Activated naive CD4-positive, alpha-beta T cell treated with Interleukin-2 at 50 U/mL for 16 hours (primary cell): ENCODE results near the gene SNX8.

Source experiments
- DNase-seq: peaks from one replicate; pipeline ENCODE4 v3.0.0-alpha.2; 2020

SNX8 gene

GRCh38 chr7:2242541-2243429 lies 71.5 kb downstream of the SNX8 start:
- DNase-seq = peak; percentile 17

- DNase-seq = peak; percentile 75
Observed at GRCh38 chr7:2241580-2242540, 72.4 kb downstream of the SNX8 start, which contains the start of the genes MRM2 and NUDT1. MRM2 (minus strand) TSS chr7:2242205; CDS start chr7:2242169, 36 bp downstream. NUDT1 (plus strand) TSS chr7:2242226; CDS start chr7:2244575, 2,349 bp downstream.

DNA sequence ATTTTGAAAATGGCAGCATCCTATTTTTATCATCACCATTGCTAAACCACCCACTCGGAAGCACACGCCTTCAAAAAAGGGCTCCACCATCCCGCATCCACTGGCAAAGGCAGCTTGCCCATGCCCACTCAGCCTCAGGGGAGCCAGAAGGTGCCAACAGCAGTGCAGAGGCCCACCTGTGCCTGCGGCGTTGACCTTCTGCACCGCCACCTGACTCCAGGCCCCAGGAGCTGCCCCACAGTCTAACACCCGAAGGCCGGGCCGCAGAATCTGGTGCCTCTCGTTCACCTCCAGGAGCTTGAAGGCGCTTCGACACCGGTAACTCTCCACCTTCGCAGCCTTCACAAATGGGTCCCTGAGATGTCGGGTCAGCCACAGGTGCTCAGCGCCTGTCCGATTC lies 75.0 kb downstream of the SNX8 start:
- DNase-seq = no peak

DNA sequence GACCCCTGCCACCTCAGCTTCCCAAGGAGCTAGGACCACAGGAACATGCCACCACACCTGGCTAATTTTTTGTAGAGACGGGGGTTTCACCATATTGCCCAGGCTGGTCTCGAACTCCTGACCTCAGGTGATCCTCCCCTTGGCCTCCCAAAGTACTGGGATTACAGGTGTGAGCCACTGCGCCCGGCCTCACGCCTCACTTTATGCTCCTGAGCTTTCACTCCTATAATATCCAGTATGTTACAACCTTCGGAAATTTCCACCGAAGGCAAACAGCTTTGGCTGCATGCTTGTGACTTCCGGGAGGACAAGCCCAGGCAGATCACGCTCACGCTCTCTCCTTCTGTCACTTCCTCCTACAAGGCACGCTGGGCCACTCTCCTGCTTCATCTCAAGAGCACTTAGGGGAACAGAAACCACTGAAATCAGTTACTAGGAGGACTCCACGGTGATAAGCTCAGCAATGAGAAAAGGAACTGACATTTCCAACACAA lies 77.1 kb downstream of the SNX8 start:
- no peak for DNase-seq

DNA sequence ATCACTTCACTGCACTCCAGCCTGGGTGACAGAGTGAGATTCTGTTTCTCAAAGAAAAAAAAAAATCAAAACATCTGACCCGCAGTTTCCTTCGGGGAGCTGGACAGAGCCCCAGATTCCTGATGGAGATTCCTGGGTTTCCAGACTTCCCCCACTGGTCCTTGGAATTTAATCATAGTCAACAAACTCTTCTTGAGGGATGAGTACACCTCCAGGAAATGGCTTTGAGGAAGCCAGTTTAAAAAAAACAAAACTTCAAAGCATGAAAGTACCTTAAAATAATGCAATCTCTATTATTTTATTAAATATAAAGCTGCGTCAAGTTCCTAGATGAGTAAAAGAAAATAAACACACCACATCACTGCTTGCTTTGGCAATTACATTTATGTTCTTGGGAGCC lies 80.3 kb downstream of the SNX8 start:
- no peak for DNase-seq

- peak; percentile 88 for DNase-seq
Observed at GRCh38 chr7:2232766-2233520, 81.3 kb downstream of the SNX8 start, which contains the start of gene MAD1L1. MAD1L1 (minus strand) TSS chr7:2232945; CDS start chr7:2230133, 2,812 bp downstream.

- DNase-seq = peak; percentile 26
Observed at GRCh38 chr7:2231992-2232765, 82.1 kb downstream of the SNX8 start.

DNA sequence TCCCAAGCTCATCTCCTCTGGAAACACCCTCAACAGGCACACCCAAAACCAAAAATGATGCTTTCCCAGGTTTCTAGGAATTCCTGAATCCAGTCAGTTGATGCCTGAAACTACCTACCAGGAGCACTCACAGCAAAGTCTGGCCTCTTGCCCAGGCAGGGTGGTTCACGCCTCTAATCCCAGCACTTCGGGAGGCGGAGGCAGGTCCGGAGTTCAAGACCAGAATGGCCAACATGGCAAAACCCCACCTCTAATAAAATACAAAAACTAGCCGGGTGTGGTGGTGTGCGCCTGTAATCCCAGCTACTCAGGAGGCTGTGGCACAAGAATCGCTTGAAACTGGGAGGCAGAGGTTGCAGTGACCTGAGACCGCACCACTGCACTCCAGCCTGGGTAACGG lies 83.4 kb downstream of the SNX8 start:
- DNase-seq = no peak

DNA sequence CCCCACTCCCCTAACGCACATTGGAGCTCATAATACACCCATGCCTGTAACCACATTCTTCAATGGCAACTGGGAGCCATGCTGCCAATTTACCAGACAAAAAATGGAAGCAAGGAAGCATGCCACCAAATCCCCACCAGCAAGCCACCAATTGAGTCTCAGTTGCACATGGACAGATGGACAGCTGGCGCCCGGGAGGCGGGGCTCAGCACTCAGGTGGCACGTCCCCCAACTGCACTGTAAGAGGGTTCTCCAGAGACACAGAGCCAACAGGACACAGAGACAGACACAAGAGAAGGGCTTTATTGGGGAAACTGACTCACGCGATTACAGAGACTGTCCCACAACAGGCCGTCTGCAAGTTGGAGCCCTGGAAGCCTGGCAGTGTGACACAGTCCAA lies 84.0 kb downstream of the SNX8 start:
- DNase-seq = no peak

- DNase-seq = no peak
Observed at GRCh38 chr7:2229467-2229866, 84.8 kb downstream of the SNX8 start.

GRCh38 chr7:2228921-2229320 lies 85.3 kb downstream of the SNX8 start:
- no peak for DNase-seq

DNA sequence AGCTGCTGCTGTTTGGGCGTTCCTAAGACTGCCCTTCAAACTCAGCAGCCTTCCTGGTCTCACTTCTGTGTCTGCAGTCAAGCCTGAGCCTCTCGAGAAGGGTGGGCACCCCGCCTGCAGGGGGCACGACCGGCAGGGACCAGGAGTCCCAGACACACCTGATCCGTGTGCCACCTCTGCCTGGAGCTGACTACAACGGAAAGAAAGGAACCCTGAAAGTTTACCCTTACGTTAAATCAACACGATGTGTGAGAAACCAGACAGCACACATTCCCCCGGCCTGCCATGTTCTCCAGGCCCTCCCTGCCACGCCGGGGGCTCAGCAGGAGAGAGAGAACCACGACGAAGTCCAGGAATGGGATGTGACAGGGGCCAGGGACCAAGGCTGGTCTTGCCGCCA lies 86.5 kb downstream of the SNX8 start:
- DNase-seq = no peak

- no peak for DNase-seq
Observed at GRCh38 chr7:2225830-2226229, 88.4 kb downstream of the SNX8 start.

DNA sequence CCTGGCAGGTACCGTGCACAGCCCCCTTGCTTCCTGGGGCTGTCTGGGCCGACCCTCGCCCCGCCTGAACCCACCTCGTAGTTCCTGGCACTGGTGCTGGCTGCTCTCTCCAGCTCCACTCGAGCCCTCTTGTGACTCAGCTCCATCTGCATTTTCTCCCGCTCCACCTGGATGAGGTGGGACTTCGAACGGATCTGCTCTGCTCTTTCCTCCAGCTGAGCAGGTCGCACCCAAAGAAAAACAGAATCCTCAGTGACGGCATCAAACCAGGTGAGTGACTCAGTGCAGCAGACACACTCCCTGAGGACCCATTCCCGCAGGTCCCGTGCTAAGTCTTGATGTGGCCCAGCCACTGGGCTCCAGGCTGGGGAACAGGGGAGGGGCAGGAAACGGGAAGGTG lies 88.9 kb downstream of the SNX8 start:
- no peak for DNase-seq

DNA sequence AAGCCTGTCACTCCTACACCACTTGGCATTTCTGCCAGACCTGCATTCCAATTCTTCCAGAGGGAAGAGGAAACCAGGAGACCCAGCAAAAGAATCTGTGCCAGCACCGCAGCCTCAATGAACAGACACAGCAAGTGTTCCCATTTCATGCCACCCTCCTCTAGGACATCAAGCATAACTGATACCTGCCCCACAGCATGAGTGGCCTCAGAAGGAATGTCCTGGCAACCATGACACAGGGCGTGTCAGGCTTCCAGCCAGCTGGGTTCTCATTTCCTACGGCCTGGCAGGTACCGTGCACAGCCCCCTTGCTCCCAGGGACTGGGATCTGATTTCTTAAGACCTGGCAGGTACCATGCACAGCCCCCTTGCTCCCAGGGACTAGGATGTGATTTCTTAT lies 89.3 kb downstream of the SNX8 start:
- DNase-seq = no peak

GRCh38 chr7:2224491-2224928 lies 89.7 kb downstream of the SNX8 start:
- no peak for DNase-seq

GRCh38 chr7:2223321-2223720 lies 90.9 kb downstream of the SNX8 start:
- DNase-seq = no peak

DNA sequence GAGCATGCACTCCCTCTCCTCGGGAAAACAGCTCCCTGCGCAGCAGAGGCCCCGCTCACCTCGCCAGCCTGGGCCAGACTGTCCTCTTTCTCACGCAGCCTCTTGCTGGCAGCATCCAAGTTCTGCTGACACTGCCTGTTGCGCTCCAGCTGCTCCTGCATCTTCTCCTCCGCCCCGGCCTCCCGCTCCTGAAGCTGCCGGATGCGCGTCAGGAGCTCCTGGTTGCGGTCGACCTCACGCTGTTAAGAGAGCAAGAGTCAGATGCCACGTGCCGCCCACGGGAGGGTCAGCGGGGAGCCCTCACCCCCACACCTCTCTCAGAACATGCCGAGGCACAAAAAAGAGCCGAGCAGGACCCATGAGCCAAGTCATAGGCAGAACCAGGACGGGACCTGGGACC lies 91.7 kb downstream of the SNX8 start:
- DNase-seq = no peak

- DNase-seq = no peak
Observed at GRCh38 chr7:2220954-2221353, 93.3 kb downstream of the SNX8 start.

DNA sequence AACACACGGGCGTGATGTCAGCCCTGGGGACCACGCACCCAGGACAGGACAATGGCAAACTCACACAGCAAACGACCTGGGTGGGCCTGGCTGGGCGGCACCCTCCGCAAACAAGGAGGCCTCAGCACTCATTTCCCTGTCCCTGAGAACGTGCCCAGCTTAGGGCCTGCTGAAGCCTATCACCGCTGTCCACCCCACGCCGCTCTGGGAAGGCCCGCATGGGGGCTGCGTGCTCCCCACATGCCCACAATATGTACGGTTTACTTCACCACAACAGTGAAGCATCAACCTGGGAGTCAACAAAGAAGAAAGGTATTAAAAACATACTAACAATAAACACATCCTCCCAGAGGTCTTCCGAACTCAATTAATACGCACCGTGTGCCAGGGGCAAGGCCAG lies 93.7 kb downstream of the SNX8 start:
- no peak for DNase-seq

GRCh38 chr7:2220030-2220429 lies 94.2 kb downstream of the SNX8 start:
- no peak for DNase-seq

GRCh38 chr7:2219606-2220005 lies 94.6 kb downstream of the SNX8 start:
- no peak for DNase-seq
